ENCODE measurements around the gene KIF3A.

KIF3A gene

GRCh38 chr5:132774896-132775295 is 37.5 kb upstream of the KIF3A start:
- H3K27ac ChIP-seq = no peak overlapping the region
- TF ChIP-seq CTCF (conservative IDR thresholded peaks at IDR 0.05) = no peak

GRCh38 chr5:132774406-132774805 is 37.1 kb upstream of the KIF3A start:
- TF ChIP-seq CTCF (conservative IDR thresholded peaks at IDR 0.05) = no peak
- no peak overlapping the region for H3K27ac ChIP-seq

- no peak for TF ChIP-seq CTCF (conservative IDR thresholded peaks at IDR 0.05)
- H3K27ac ChIP-seq = no peak overlapping the region
Observed at GRCh38 chr5:132773601-132774355, 36.4 kb upstream of the KIF3A start.

- no peak for TF ChIP-seq CTCF (conservative IDR thresholded peaks at IDR 0.05)
- H3K27ac ChIP-seq = no peak overlapping the region
Observed at GRCh38 chr5:132773114-132773513, 35.8 kb upstream of the KIF3A start.

- TF ChIP-seq CTCF (conservative IDR thresholded peaks at IDR 0.05) = no peak
- H3K27ac ChIP-seq = no peak overlapping the region
Observed at GRCh38 chr5:132772291-132773070, 35.1 kb upstream of the KIF3A start.

GRCh38 chr5:132771503-132771998 is 34.2 kb upstream of the KIF3A start:
- TF ChIP-seq CTCF (conservative IDR thresholded peaks at IDR 0.05) = no peak
- H3K27ac ChIP-seq = no peak overlapping the region

GRCh38 chr5:132770476-132771159 is 33.3 kb upstream of the KIF3A start:
- H3K27ac ChIP-seq = no peak overlapping the region
- no peak for TF ChIP-seq CTCF (conservative IDR thresholded peaks at IDR 0.05)

Measured in VCaP (cell line).